SK-N-SH (cell line): ENCODE measurements around the gene KRT26. TPM values are rescaled to one million over a fixed set of nuclear protein-coding genes. Genes with fewer than 3 reads are reported as not detected.

Source experiments
- CTCF ChIA-PET: fragments of 300-600, 350-600 bp; formaldehyde crosslinking; extraction: SDS; loops from one replicate; lab custom pipeline; 2021; lab: Yijun Ruan, JAX
- POLR2A ChIA-PET: fragments of 350-600 bp; sonication (Branson Sonifier 250); formaldehyde crosslinking; extraction: SDS; loops from one replicate; lab custom pipeline; 2020; ENCODE audit warnings: antibody characterized with exemption, inconsistent platforms; lab: Yijun Ruan, JAX
- DNase-seq: peaks from one replicate; pipeline ENCODE4 v3.0.0; 2012
- H2AFZ ChIP-seq: fragments of 200-600 bp; sonication (generic); 2 replicates; pipeline ENCODE4 v1.8.1; 2016; ENCODE audit warnings: antibody characterized with exemption, mild to moderate bottlenecking, low read depth
- H3F3A ChIP-seq: fragments of 200-600 bp; sonication (generic); replicated peaks from 2 replicates; pipeline ENCODE3; 2016; ENCODE audit warnings: antibody characterized with exemption, mild to moderate bottlenecking; ENCODE audit not compliant: insufficient read depth
- H3K27ac ChIP-seq, 2 experiments: fragments of 200-500 bp in 1 of 2; fragments of 200-600 bp in 1 of 2; sonication (Bioruptor generic) in 1 of 2; sonication (generic), shearing (Covaris generic) in 1 of 2; 2 replicates each; pipeline versions ENCODE4 v1.5.1 to v1.6.1; 2014 to 2016; ENCODE audit warnings: low read depth in 2 of 2, inconsistent platforms in 1 of 2, low read length in 1 of 2, mild to moderate bottlenecking in 1 of 2, mixed read lengths in 1 of 2
- H3K27me3 ChIP-seq: fragments of 200-600 bp; sonication (generic), shearing (Covaris generic); 2 replicates; pipeline ENCODE4 v1.6.1; 2016; ENCODE audit warnings: mixed run types; ENCODE audit not compliant: insufficient read depth
- H3K36me3 ChIP-seq, 2 experiments: fragments of 200-500 bp in 1 of 2; fragments of 200-600 bp in 1 of 2; sonication (Bioruptor generic) in 1 of 2; sonication (generic) in 1 of 2; replicated peaks in 1 of 2; 2 replicates each; pipeline versions ENCODE3 to v1.5.1; 2014 to 2016; ENCODE audit warnings: low read length in 1 of 2, mild to moderate bottlenecking in 1 of 2; ENCODE audit not compliant: insufficient read depth in 2 of 2, control insufficient read depth in 1 of 2
- H3K4me1 ChIP-seq, 2 experiments: fragments of 200-500 bp in 1 of 2; fragments of 200-600 bp in 1 of 2; sonication (Bioruptor generic) in 1 of 2; sonication (generic), shearing (Covaris generic) in 1 of 2; 2 replicates each; pipeline versions ENCODE4 v1.5.1 to v1.6.1; 2014 to 2016; ENCODE audit warnings: low read depth in 1 of 2, low read length in 1 of 2, mixed run types in 1 of 2; ENCODE audit not compliant: insufficient read depth in 2 of 2, control insufficient read depth in 1 of 2
- H3K4me2 ChIP-seq: fragments of 200-600 bp; sonication (generic), shearing (Covaris generic); 2 replicates; pipeline ENCODE4 v1.6.1; 2017; ENCODE audit warnings: mixed run types
- H3K4me3 ChIP-seq, 2 experiments: fragments of 200-500 bp in 1 of 2; fragments of 200-600 bp in 1 of 2; sonication (Bioruptor generic) in 1 of 2; sonication (generic), shearing (Covaris generic) in 1 of 2; 2 replicates each; pipeline versions ENCODE4 v1.5.1 to v1.8.1; 2014 to 2016; ENCODE audit warnings: low read depth in 2 of 2, inconsistent platforms in 1 of 2, low read length in 1 of 2, mild to moderate bottlenecking in 1 of 2, mixed read lengths in 1 of 2, moderate library complexity in 1 of 2
- H3K79me2 ChIP-seq: fragments of 200-600 bp; sonication (generic); 2 replicates; pipeline ENCODE4 v1.8.1; 2017; ENCODE audit warnings: mild to moderate bottlenecking; ENCODE audit not compliant: insufficient read depth
- H3K9ac ChIP-seq: fragments of 200-600 bp; sonication (generic); 2 replicates; pipeline ENCODE4 v1.6.1; 2017; ENCODE audit warnings: mixed run types
- H3K9me2 ChIP-seq: fragments of 200-600 bp; sonication (generic); 2 replicates; pipeline ENCODE4 v1.6.1; 2017; ENCODE audit warnings: mixed run types
- H3K9me3 ChIP-seq: fragments of 200-600 bp; sonication (generic); 2 replicates; pipeline ENCODE4 v1.6.1; 2017; ENCODE audit warnings: mixed run types, mild to moderate bottlenecking, moderate library complexity
- H4K20me1 ChIP-seq: fragments of 200-600 bp; sonication (generic); 2 replicates; pipeline ENCODE4 v1.6.1; 2017; ENCODE audit warnings: mild to moderate bottlenecking, mixed run types; ENCODE audit not compliant: insufficient read depth
- EP300 ChIP-seq, 2 experiments: IDR thresholded peaks; 2 replicates each; pipeline versions ENCODE4 v1.4.0 to v1.6.1; 2012; ENCODE audit warnings: borderline replicate concordance in 1 of 2, low read depth in 1 of 2, low read length in 1 of 2
- EZH2phosphoT487 ChIP-seq: fragments of 200-600 bp; sonication (generic); IDR thresholded peaks from 2 replicates; pipeline ENCODE4 v1.6.1; 2017; ENCODE audit warnings: low read depth, mixed run types, mild to moderate bottlenecking, antibody characterized with exemption, moderate library complexity, borderline replicate concordance
- FOXJ3 ChIP-seq: sonication (generic); formaldehyde crosslinking; IDR thresholded peaks from 2 replicates; pipeline ENCODE4 v1.5.1; 2020; ENCODE audit warnings: mild to moderate bottlenecking, missing genetic modification reagents
- FOXM1 ChIP-seq: IDR thresholded peaks from 2 replicates; pipeline ENCODE4 v1.4.0; 2012; ENCODE audit warnings: low read depth, mild to moderate bottlenecking
- GABPA ChIP-seq: IDR thresholded peaks from 2 replicates; pipeline ENCODE4 v1.4.0; 2012; ENCODE audit warnings: low read depth, mild to moderate bottlenecking
- GATA2 ChIP-seq: sonication (generic); formaldehyde crosslinking; IDR thresholded peaks from 2 replicates; pipeline ENCODE4 v1.5.0; 2020; ENCODE audit warnings: mild to moderate bottlenecking, missing genetic modification reagents
- MXI1 ChIP-seq: IDR thresholded peaks from 2 replicates; pipeline ENCODE4 v1.6.1; 2012; ENCODE audit warnings: mild to moderate bottlenecking, low read depth, low read length, improper control_type of control experiment
- NFIC ChIP-seq: IDR thresholded peaks from 2 replicates; pipeline ENCODE4 v1.4.0; 2012; ENCODE audit warnings: borderline replicate concordance
- NRF1 ChIP-seq: IDR thresholded peaks from 2 replicates; pipeline ENCODE4 v1.6.1; 2012; ENCODE audit warnings: low read depth, mild to moderate bottlenecking, low read length
- POLR2AphosphoS5 ChIP-seq: IDR thresholded peaks from 2 replicates; pipeline ENCODE4 v1.6.1; 2012; ENCODE audit warnings: low read depth, low read length
- RAD21 ChIP-seq: IDR thresholded peaks from 2 replicates; pipeline ENCODE4 v1.6.1; 2012; ENCODE audit warnings: mild to moderate bottlenecking, low read length
- RFX5 ChIP-seq: IDR thresholded peaks from 2 replicates; pipeline ENCODE4 v1.6.1; 2012; ENCODE audit warnings: mild to moderate bottlenecking, improper control_type of control experiment, low read length
- SIN3A ChIP-seq: IDR thresholded peaks from 2 replicates; pipeline ENCODE4 v1.6.1; 2012; ENCODE audit warnings: low read depth, mild to moderate bottlenecking, low read length, moderate library complexity, borderline replicate concordance
- SMC3 ChIP-seq: IDR thresholded peaks from 2 replicates; pipeline ENCODE4 v1.6.1; 2012; ENCODE audit warnings: low read depth, low read length, improper control_type of control experiment
- TAF1 ChIP-seq: IDR thresholded peaks from 2 replicates; pipeline ENCODE4 v1.6.1; 2012; ENCODE audit warnings: low read depth, mild to moderate bottlenecking, low read length, moderate library complexity, borderline replicate concordance
- YY1 ChIP-seq: IDR thresholded peaks from 2 replicates; pipeline ENCODE4 v1.4.0; 2012; ENCODE audit warnings: low read depth, mild to moderate bottlenecking
- WGBS: methylation state at CpG from one replicate; pipeline ENCODE4 v1.1.6; 2017; ENCODE audit warnings: low lambda C conversion rate; 5-methylcytosine and 5-hydroxymethylcytosine counted together
- polyA plus RNA-seq, 3 experiments: library from polyadenylated mRNA; depleted of rRNA; stranded (reverse); fragments of >200 nt; gene quantifications; 2 replicates each; pipeline ENCODE4 v1.2.3, GENCODE V29; 2012
- TF ChIP-seq, protein P1 (sequence below): fragments of 150-350 bp; IDR thresholded peaks from 2 replicates; pipeline ENCODE4 v1.6.1; 2017; ENCODE audit warnings: antibody characterized with exemption, low read length, low read depth, borderline replicate concordance
- TF ChIP-seq, protein P2 (sequence below): fragments of 200-600 bp; sonication (generic); IDR thresholded peaks from 2 replicates; pipeline ENCODE4 v1.6.1; 2017; ENCODE audit warnings: antibody characterized with exemption, mild to moderate bottlenecking, moderate library complexity
- TF ChIP-seq, protein P3 (sequence below): fragments of 150-350 bp; IDR thresholded peaks from 2 replicates; pipeline ENCODE4 v1.6.1; 2016; ENCODE audit warnings: mild to moderate bottlenecking, low read depth, low read length

Gene KRT26
- polyA plus RNA-seq, 1 of the 3 experiments (the other 2 are of a cell fraction), result not detected

DNA sequence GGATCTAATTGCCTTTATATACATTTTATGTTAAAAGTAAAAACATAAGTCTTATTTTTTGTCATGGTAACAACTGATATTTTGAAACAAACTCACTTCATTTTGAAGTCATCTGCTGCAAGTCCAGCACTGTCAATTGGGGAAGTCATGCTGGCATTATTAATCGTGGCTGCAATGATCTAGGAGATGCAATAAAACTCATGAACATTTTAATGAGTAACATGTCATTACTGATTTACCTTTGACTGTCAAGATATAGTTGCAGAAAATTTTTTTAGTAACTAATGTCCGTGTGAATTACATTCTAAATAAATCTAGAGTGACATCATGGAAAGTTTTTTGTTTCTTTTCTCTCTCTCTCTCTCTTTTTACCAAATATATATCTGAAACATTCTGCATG, 51.1 kb downstream of the KRT26 start:
- H3K9me2 ChIP-seq, result no peaks in the 10 kb centered on the region
- H3K4me3 ChIP-seq, result no peak overlapping the region
- no peaks in the 10 kb centered on the region for H3K36me3 ChIP-seq
- H4K20me1 ChIP-seq, result no peaks in the 10 kb centered on the region
- WGBS, result 7% methylated on average over 2 of the region's 2 CpGs
- DNase-seq, result no peak
- ChIA-PET POLR2A (no interaction called here), CTCF (no interaction called here)
- H3K9ac ChIP-seq, result no peak overlapping the region
- no peaks in the 10 kb centered on the region for H3F3A ChIP-seq
- TF ChIP-seq FOXM1 (no peak), YY1 (no peak), GABPA (no peak), POLR2AphosphoS5 (no peak), NFIC (no peak), SMC3 (no peak), FOXJ3 (no peak), EP300 (IDR thresholded peaks at IDR 0.05; ENCODE audit: borderline replicate concordance in 1 of 2, low read depth in 1 of 2, low read length in 1 of 2) (no peak), GATA2 (no peak), RFX5 (no peak), EZH2phosphoT487 (no peak), TAF1 (no peak), SIN3A (no peak), NRF1 (no peak), MXI1 (no peak), RAD21 (no peak)
- TF ChIP-seq, protein P1, sequence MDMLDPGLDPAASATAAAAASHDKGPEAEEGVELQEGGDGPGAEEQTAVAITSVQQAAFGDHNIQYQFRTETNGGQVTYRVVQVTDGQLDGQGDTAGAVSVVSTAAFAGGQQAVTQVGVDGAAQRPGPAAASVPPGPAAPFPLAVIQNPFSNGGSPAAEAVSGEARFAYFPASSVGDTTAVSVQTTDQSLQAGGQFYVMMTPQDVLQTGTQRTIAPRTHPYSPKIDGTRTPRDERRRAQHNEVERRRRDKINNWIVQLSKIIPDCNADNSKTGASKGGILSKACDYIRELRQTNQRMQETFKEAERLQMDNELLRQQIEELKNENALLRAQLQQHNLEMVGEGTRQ, result no peak
- TF ChIP-seq, protein P2, sequence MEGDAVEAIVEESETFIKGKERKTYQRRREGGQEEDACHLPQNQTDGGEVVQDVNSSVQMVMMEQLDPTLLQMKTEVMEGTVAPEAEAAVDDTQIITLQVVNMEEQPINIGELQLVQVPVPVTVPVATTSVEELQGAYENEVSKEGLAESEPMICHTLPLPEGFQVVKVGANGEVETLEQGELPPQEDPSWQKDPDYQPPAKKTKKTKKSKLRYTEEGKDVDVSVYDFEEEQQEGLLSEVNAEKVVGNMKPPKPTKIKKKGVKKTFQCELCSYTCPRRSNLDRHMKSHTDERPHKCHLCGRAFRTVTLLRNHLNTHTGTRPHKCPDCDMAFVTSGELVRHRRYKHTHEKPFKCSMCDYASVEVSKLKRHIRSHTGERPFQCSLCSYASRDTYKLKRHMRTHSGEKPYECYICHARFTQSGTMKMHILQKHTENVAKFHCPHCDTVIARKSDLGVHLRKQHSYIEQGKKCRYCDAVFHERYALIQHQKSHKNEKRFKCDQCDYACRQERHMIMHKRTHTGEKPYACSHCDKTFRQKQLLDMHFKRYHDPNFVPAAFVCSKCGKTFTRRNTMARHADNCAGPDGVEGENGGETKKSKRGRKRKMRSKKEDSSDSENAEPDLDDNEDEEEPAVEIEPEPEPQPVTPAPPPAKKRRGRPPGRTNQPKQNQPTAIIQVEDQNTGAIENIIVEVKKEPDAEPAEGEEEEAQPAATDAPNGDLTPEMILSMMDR, result no peak
- TF ChIP-seq, protein P3, sequence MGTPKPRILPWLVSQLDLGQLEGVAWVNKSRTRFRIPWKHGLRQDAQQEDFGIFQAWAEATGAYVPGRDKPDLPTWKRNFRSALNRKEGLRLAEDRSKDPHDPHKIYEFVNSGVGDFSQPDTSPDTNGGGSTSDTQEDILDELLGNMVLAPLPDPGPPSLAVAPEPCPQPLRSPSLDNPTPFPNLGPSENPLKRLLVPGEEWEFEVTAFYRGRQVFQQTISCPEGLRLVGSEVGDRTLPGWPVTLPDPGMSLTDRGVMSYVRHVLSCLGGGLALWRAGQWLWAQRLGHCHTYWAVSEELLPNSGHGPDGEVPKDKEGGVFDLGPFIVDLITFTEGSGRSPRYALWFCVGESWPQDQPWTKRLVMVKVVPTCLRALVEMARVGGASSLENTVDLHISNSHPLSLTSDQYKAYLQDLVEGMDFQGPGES, result no peak
- TF ChIP-seq, all 33 proteins: peak for 0
- Histone ChIP-seq H3K79me2 (no peaks in the 10 kb centered on the region), H2AFZ (no peak overlapping the region), H3K27ac (no peak overlapping the region), H3K27me3 (peaks cover 44% of the 10 kb centered on the region; the same call in 1 of the 2 replicates), H3K9me3 (no peaks in the 10 kb centered on the region), H3K4me2 (no peak overlapping the region), H3K4me1 (no peaks in the 10 kb centered on the region; a peak in 1 of 4 replicates)
